SK-N-SH treated with all-trans-retinoic acid at 6 μM for 48 hours (cell line): ENCODE measurements around the gene ADCY1.
A peak's percentile ranks its signal among the peaks of the same experiment; 100 is the strongest.

Experiments
- ATAC-seq: fragments of 200-7000 bp; cut with Tn5 transposase; 3 replicates; pipeline ENCODE4 v1.9.1; 2020; ENCODE audit warnings: mild to moderate bottlenecking, moderate library complexity
- ARNTL ChIP-seq: fragments of 450-650 bp; formaldehyde crosslinking; IDR thresholded peaks from 2 replicates; pipeline ENCODE4 v1.5.0; 2020; ENCODE audit warnings: low read depth, mild to moderate bottlenecking, moderate library complexity, borderline replicate concordance
- CSDC2 ChIP-seq: fragments of 250-450 bp; sonication (Bioruptor Pico); IDR thresholded peaks from 2 replicates; pipeline ENCODE4 v1.5.0; 2020; ENCODE audit warnings: mild to moderate bottlenecking, moderate library complexity
- GLIS3 ChIP-seq: fragments of 250-450 bp; sonication (Bioruptor Pico); IDR thresholded peaks from 2 replicates; pipeline ENCODE4 v1.5.0; 2020; ENCODE audit warnings: mild to moderate bottlenecking, moderate library complexity
- ISL1 ChIP-seq: fragments of 250-450 bp; sonication (Bioruptor Pico); IDR thresholded peaks from 2 replicates; pipeline ENCODE4 v2.1.2; 2022; ENCODE audit warnings: mild to moderate bottlenecking, moderate library complexity
- PPARA ChIP-seq: fragments of 250-450 bp; sonication (Bioruptor Pico); IDR thresholded peaks from 2 replicates; pipeline ENCODE4 v1.5.0; 2020; ENCODE audit warnings: mild to moderate bottlenecking, borderline replicate concordance
- RARB ChIP-seq: fragments of 250-450 bp; sonication (Bioruptor Pico); IDR thresholded peaks from 2 replicates; pipeline ENCODE4 v1.8.0; 2021; ENCODE audit warnings: mild to moderate bottlenecking, moderate library complexity
- SNAI2 ChIP-seq: fragments of 250-450 bp; sonication (Bioruptor Pico); IDR thresholded peaks from 2 replicates; pipeline ENCODE4 v1.5.0; 2020; ENCODE audit warnings: mild to moderate bottlenecking, moderate library complexity
- TCF4 ChIP-seq: fragments of 250-450 bp; sonication (Bioruptor Pico); IDR thresholded peaks from 2 replicates; pipeline ENCODE4 v1.8.0; 2021; ENCODE audit warnings: mild to moderate bottlenecking, moderate library complexity, borderline replicate concordance
- TOX ChIP-seq: fragments of 250-450 bp; sonication (Bioruptor Pico); IDR thresholded peaks from 2 replicates; pipeline ENCODE4 v1.8.0; 2021; ENCODE audit warnings: mild to moderate bottlenecking, moderate library complexity, borderline replicate concordance
- ZC3H10 ChIP-seq: fragments of 250-450 bp; sonication (Bioruptor Pico); IDR thresholded peaks from 2 replicates; pipeline ENCODE4 v1.5.1; 2021; ENCODE audit warnings: mild to moderate bottlenecking, moderate library complexity
- ZFP3 ChIP-seq: fragments of 250-450 bp; sonication (Bioruptor Pico); IDR thresholded peaks from 2 replicates; pipeline ENCODE4 v1.5.0; 2020; ENCODE audit warnings: mild to moderate bottlenecking, moderate library complexity
- ZFP30 ChIP-seq: fragments of 450-650 bp; formaldehyde crosslinking; IDR thresholded peaks from 2 replicates; pipeline ENCODE4 v1.5.0; 2022; ENCODE audit warnings: mild to moderate bottlenecking, moderate library complexity
- ZNF565 ChIP-seq: fragments of 450-650 bp; formaldehyde crosslinking; conservative IDR thresholded peaks from 2 replicates; pipeline ENCODE4 v1.5.0; 2020; ENCODE audit warnings: low read depth, mild to moderate bottlenecking, moderate library complexity
- ZNF70 ChIP-seq: fragments of 450-650 bp; formaldehyde crosslinking; IDR thresholded peaks from 2 replicates; pipeline ENCODE4 v1.5.0; 2020; ENCODE audit warnings: mild to moderate bottlenecking, moderate library complexity
- ZNF8 ChIP-seq: fragments of 450-650 bp; formaldehyde crosslinking; IDR thresholded peaks from 2 replicates; pipeline ENCODE4 v1.5.0; 2020; ENCODE audit warnings: mild to moderate bottlenecking, moderate library complexity
- TF ChIP-seq, protein P1 (sequence below): fragments of 250-450 bp; sonication (Bioruptor Pico); IDR thresholded peaks from 2 replicates; pipeline ENCODE4 v1.8.0; 2020; ENCODE audit warnings: mild to moderate bottlenecking, moderate library complexity, borderline replicate concordance
- TF ChIP-seq, protein P2 (sequence below): fragments of 250-450 bp; sonication (Bioruptor Pico); IDR thresholded peaks from 2 replicates; pipeline ENCODE4 v1.5.1; 2021; ENCODE audit warnings: mild to moderate bottlenecking, moderate library complexity
- TF ChIP-seq, protein P3 (sequence below): fragments of 250-450 bp; sonication (Bioruptor Pico); IDR thresholded peaks from 2 replicates; pipeline ENCODE4 v1.8.0; 2021; ENCODE audit warnings: low read depth, mild to moderate bottlenecking, moderate library complexity, borderline replicate concordance
- TF ChIP-seq, protein P4 (sequence below): fragments of 250-450 bp; sonication (Bioruptor Pico); IDR thresholded peaks from 2 replicates; pipeline ENCODE4 v1.5.1; 2020; ENCODE audit warnings: low read depth, mild to moderate bottlenecking, moderate library complexity

Gene ADCY1

DNA sequence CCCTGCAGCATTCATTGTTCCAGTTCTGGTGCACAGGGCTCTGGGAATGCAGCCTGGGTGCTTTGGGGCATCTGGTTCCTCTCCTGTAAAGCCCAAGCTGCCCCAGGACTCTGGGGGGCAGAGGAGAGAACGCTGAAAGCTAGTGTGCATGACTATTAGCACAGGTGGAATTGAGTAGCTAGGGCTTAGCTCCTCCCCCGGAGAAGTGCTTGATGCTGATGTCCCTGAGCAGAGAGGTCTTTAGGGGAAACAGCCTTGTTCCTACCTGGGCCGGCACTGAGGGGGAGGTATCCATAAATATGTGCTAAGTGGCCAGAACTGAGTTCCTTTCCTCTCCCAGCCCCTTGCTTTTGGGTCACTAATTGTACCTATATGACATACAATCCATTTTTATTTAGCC is 3.9 kb downstream of the ADCY1 start:
- no peak for ATAC-seq
- TF ChIP-seq GLIS3 (no peak), RARB (CRISPR knock-in tag) (no peak), ZNF565 (CRISPR knock-in tag) (no peak), ZFP30 (no peak), TCF4 (CRISPR knock-in tag) (no peak), SNAI2 (CRISPR knock-in tag) (no peak), PPARA (no peak), CSDC2 (CRISPR knock-in tag) (no peak), ARNTL (CRISPR knock-in tag) (no peak), ZC3H10 (CRISPR knock-in tag) (no peak), ISL1 (CRISPR knock-in tag) (no peak)
- TF ChIP-seq, protein P1, sequence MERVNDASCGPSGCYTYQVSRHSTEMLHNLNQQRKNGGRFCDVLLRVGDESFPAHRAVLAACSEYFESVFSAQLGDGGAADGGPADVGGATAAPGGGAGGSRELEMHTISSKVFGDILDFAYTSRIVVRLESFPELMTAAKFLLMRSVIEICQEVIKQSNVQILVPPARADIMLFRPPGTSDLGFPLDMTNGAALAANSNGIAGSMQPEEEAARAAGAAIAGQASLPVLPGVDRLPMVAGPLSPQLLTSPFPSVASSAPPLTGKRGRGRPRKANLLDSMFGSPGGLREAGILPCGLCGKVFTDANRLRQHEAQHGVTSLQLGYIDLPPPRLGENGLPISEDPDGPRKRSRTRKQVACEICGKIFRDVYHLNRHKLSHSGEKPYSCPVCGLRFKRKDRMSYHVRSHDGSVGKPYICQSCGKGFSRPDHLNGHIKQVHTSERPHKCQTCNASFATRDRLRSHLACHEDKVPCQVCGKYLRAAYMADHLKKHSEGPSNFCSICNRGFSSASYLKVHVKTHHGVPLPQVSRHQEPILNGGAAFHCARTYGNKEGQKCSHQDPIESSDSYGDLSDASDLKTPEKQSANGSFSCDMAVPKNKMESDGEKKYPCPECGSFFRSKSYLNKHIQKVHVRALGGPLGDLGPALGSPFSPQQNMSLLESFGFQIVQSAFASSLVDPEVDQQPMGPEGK (CRISPR knock-in tag), result no peak
- TF ChIP-seq, protein P2, sequence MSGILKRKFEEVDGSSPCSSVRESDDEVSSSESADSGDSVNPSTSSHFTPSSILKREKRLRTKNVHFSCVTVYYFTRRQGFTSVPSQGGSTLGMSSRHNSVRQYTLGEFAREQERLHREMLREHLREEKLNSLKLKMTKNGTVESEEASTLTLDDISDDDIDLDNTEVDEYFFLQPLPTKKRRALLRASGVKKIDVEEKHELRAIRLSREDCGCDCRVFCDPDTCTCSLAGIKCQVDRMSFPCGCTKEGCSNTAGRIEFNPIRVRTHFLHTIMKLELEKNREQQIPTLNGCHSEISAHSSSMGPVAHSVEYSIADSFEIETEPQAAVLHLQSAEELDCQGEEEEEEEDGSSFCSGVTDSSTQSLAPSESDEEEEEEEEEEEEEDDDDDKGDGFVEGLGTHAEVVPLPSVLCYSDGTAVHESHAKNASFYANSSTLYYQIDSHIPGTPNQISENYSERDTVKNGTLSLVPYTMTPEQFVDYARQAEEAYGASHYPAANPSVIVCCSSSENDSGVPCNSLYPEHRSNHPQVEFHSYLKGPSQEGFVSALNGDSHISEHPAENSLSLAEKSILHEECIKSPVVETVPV (CRISPR knock-in tag), result no peak
- TF ChIP-seq, protein P3, sequence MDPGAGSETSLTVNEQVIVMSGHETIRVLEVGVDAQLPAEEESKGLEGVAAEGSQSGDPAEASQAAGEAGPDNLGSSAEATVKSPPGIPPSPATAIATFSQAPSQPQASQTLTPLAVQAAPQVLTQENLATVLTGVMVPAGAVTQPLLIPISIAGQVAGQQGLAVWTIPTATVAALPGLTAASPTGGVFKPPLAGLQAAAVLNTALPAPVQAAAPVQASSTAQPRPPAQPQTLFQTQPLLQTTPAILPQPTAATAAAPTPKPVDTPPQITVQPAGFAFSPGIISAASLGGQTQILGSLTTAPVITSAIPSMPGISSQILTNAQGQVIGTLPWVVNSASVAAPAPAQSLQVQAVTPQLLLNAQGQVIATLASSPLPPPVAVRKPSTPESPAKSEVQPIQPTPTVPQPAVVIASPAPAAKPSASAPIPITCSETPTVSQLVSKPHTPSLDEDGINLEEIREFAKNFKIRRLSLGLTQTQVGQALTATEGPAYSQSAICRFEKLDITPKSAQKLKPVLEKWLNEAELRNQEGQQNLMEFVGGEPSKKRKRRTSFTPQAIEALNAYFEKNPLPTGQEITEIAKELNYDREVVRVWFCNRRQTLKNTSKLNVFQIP, result no peak

DNA sequence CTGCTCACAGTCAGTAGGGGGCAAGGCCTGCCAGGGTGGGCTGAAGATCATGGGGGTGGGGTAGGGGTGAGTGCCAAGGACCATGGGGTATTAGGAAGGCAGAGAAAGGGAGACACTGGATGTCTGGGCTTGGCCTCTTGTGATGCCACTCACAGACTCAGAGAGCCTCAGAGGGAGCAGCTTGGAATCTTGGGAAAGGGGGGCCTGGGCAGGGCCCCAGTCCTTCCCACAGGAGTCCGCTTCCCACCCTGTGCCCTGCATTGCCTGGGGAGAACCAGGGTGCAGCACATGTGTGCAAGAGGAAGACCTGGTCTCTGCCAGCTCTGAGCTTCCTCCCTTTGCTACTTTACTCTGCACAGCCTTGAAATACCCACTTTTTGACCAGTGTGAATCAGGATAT is 4.3 kb downstream of the ADCY1 start:
- no peak for ATAC-seq
- TF ChIP-seq, protein P1 (CRISPR knock-in tag), result no peak
- no peak for TF ChIP-seq ISL1 (CRISPR knock-in tag)
- TF ChIP-seq, protein P4, sequence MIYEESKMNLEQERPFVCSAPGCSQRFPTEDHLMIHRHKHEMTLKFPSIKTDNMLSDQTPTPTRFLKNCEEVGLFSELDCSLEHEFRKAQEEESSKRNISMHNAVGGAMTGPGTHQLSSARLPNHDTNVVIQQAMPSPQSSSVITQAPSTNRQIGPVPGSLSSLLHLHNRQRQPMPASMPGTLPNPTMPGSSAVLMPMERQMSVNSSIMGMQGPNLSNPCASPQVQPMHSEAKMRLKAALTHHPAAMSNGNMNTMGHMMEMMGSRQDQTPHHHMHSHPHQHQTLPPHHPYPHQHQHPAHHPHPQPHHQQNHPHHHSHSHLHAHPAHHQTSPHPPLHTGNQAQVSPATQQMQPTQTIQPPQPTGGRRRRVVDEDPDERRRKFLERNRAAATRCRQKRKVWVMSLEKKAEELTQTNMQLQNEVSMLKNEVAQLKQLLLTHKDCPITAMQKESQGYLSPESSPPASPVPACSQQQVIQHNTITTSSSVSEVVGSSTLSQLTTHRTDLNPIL (CRISPR knock-in tag), result no peak
- no peak for TF ChIP-seq ZC3H10 (CRISPR knock-in tag)
- no peak for TF ChIP-seq ZFP3
- no peak for TF ChIP-seq GLIS3
- TF ChIP-seq PPARA, result no peak
- no peak for TF ChIP-seq ZNF8
- no peak for TF ChIP-seq TOX (CRISPR knock-in tag)
- TF ChIP-seq ZNF70 (CRISPR knock-in tag), result no peak
- TF ChIP-seq ZNF565 (CRISPR knock-in tag), result no peak
- no peak for TF ChIP-seq TCF4 (CRISPR knock-in tag)
- no peak for TF ChIP-seq ARNTL (CRISPR knock-in tag)

DNA sequence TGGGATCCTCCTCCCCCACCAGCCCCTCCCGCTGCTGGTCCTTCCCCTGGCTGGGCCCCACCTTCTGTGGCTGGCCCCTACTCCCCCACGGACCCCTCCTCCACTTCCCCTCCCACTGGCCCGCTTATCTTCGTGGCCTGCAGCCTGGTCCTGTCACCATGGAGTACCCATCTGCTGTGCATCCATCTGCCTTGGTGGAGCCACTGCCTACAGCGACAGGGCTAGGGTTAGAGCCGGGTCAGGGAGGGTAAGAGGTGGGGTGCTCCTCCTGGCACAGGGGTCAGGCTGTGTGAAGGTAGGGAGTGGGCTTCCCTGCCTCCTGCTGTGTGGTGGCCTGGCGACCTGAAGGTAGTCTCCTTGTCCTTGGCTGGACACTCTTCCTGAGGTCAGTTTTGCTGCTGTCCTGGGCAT is 5.2 kb downstream of the ADCY1 start:
- TF ChIP-seq GLIS3 (no peak), SNAI2 (CRISPR knock-in tag) (no peak), ZC3H10 (CRISPR knock-in tag) (no peak), TCF4 (CRISPR knock-in tag) (0 out of 2 replicates have a peak, but pooled peaks have one; percentile 17)
- ATAC-seq, result peak; percentile 8; the same call in 1 of the 3 replicates

DNA sequence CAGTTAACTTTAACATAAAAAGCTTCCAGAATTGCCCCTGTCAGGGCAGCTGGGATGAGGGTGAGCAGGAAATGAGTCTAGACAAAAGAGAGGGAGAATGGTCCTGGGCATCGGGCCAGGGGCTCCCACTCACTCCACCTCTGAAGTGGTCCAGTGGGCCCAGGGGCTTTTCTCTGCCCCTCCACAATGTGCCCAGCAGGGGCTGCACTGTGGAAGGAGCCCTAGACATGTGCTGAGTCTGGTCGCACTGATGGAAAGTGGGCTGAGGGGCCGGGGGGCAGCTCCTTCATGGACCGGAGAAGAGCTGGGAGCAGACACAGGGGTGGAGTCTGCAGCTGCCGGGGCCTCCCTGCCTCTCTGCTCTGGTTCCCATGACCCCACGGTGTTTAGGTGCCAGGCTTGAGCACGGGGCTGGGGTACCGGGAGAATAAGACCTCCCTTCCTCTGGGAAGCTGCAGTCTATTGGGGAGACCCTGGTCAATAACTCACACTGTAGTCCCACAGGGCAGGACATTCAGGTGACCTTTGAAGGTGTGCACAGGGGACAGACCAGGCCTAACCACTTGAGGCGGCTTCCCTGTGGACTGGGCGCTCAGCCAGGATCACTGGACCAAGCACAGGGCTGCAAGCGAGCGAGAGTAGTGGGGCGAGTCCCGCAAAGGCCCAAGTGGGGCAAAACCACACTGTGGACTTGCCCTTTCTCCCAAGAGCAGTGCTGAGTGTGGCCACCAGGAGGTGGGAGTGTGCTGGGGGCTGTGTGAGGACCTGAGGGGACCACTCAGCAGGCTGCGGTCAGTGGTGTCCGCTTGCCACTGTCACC is 6.1 kb downstream of the ADCY1 start:
- peak; percentile 35; the same call in 2 of the 3 replicates for ATAC-seq
- TF ChIP-seq ZNF70 (CRISPR knock-in tag) (0 out of 2 replicates have a peak, but pooled peaks have one; percentile 35), GLIS3 (no peak)
